Hepatocyte (in vitro differentiated cells): ENCODE results near the gene HTR4. TPM values are rescaled to one million over a fixed set of nuclear protein-coding genes. Genes with fewer than 3 reads are reported as not detected.

ENCODE experiments used
- DNase-seq: peaks from one replicate; pipeline ENCODE4 v3.0.0-alpha.2; 2016; ENCODE audit warnings: low spot score
- H2AFZ ChIP-seq: fragments of 200-600 bp; sonication (generic); 2 replicates; pipeline ENCODE4 v1.6.0; 2016; ENCODE audit warnings: antibody characterized with exemption, mild to moderate bottlenecking
- H3K27ac ChIP-seq: fragments of 200-600 bp; sonication (generic); 2 replicates; pipeline ENCODE4 v1.5.1; 2016; ENCODE audit warnings: mild to moderate bottlenecking
- H3K27me3 ChIP-seq: fragments of 200-600 bp; sonication (generic); 2 replicates; pipeline ENCODE4 v1.6.1; 2016
- H3K36me3 ChIP-seq: fragments of 200-600 bp; sonication (generic); replicated peaks from 2 replicates; pipeline ENCODE4 v1.5.1; 2016; ENCODE audit warnings: low read depth; ENCODE audit not compliant: insufficient read depth
- H3K4me1 ChIP-seq: fragments of 200-600 bp; sonication (generic); 2 replicates; pipeline ENCODE4 v1.5.1; 2016; ENCODE audit warnings: mild to moderate bottlenecking, moderate library complexity; ENCODE audit not compliant: insufficient read depth
- H3K4me2 ChIP-seq: fragments of 200-600 bp; sonication (generic); 2 replicates; pipeline ENCODE4 v1.6.0; 2016
- H3K4me3 ChIP-seq: fragments of 200-600 bp; sonication (generic); 2 replicates; pipeline ENCODE4 v1.5.1; 2016; ENCODE audit warnings: mild to moderate bottlenecking
- H3K79me2 ChIP-seq: fragments of 200-600 bp; sonication (generic); 2 replicates; pipeline ENCODE4 v1.6.0; 2017; ENCODE audit warnings: mild to moderate bottlenecking
- H3K9me2 ChIP-seq: fragments of 200-600 bp; sonication (generic); replicated peaks from 2 replicates; pipeline ENCODE4 v1.6.0; 2017; ENCODE audit warnings: mild to moderate bottlenecking; ENCODE audit not compliant: insufficient read depth
- H3K9me3 ChIP-seq: fragments of 200-600 bp; sonication (generic); 2 replicates; pipeline ENCODE4 v1.5.1; 2016; ENCODE audit warnings: low read depth, mild to moderate bottlenecking
- H4K20me1 ChIP-seq: fragments of 200-600 bp; sonication (generic); 2 replicates; pipeline ENCODE4 v1.6.0; 2016; ENCODE audit warnings: mild to moderate bottlenecking; ENCODE audit not compliant: insufficient read depth, poor library complexity, severe bottlenecking
- EZH2 ChIP-seq: fragments of 200-600 bp; sonication (generic); IDR thresholded peaks from 2 replicates; pipeline ENCODE4 v1.6.1; 2016; ENCODE audit warnings: antibody characterized with exemption, mild to moderate bottlenecking, borderline replicate concordance
- EZH2phosphoT487 ChIP-seq: fragments of 200-600 bp; sonication (generic); IDR thresholded peaks from one replicate; pipeline ENCODE4 v1.6.1; 2018; ENCODE audit warnings: antibody characterized with exemption, mild to moderate bottlenecking, low read depth, moderate library complexity; ENCODE audit not compliant: unreplicated experiment, severe bottlenecking
- WGBS: methylation state at CpG from one replicate; pipeline ENCODE4 v1.1.6; 2016; ENCODE audit warnings: low lambda C conversion rate; ENCODE audit errors: missing lambda C conversion rate; 5-methylcytosine and 5-hydroxymethylcytosine counted together
- polyA plus RNA-seq: library from polyadenylated mRNA; unstranded; fragments of >200 nt; fragmentation: Nextera tagmentation; extraction: Ambion mirVana; gene quantifications from 2 replicates; pipeline ENCODE4 v1.2.1, GENCODE V29; 2016
- total RNA-seq: library from RNA; depleted of rRNA; stranded (reverse); fragments of >200 nt; gene quantifications from 2 replicates; pipeline ENCODE4 v1.2.3, GENCODE V29; 2014
- TF ChIP-seq, protein P1 (sequence below): fragments of 200-600 bp; sonication (generic); IDR thresholded peaks from 2 replicates; pipeline ENCODE4 v1.5.1; 2016; ENCODE audit warnings: antibody characterized with exemption, mild to moderate bottlenecking; ENCODE audit not compliant: poor library complexity

HTR4 gene
- total and polyA plus RNA-seq, 2 experiments from 2014 or later = 0.29 to 2.3 TPM

DNA sequence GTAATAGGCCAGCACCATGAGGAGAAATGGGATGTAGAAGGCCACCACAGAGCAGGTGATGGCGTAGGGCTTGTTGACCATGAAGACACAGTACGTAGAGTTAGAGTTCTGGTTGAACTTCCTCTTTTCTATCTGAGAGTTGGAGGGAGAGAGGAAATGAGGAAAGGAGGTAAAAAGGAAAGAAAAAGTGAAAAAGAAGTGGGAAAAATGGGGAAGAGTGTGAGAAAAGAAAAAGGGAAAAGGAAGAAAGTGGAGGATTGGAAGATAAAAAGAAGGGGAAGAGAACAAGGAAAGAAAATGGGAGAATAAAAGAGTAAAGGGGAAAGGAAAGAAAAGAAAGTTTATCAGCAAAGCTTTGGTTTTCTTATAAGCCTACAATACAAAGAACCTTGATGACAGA is 144.4 kb downstream of the HTR4 start:
- no peaks in the 10 kb centered on the region for H3K9me2 ChIP-seq
- DNase-seq = no peak

DNA sequence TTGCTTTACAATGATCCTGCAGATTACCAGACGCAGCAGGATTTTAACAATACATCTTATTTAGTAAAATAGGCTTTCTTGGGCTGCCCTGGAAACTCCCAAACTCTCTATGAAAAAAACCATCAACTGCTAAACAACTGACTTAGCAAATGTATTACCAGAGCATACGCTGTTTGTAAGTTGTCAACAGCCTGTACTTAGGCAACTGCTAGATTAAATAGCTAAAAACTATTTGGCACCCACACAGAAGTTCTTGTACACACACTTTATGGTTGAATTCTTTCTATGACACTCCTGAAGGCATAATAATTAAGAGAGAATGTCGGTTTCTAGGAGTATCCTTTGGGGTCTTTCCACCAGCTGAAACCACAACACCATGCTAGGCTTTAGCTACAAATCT is 146.7 kb downstream of the HTR4 start:
- Histone ChIP-seq H3K9me2 (no peaks in the 10 kb centered on the region), H3K27me3 (no peaks in the 10 kb centered on the region), H2AFZ (no peak overlapping the region), H3K79me2 (no peaks in the 10 kb centered on the region), H3K36me3 (no peaks in the 10 kb centered on the region), H3K4me1 (no peaks in the 10 kb centered on the region), H3K4me2 (no peak overlapping the region), H3K9me3 (no peaks in the 10 kb centered on the region), H3K4me3 (no peak overlapping the region), H3K27ac (no peak overlapping the region), H4K20me1 (no peaks in the 10 kb centered on the region)
- TF ChIP-seq EZH2phosphoT487 = no peak
- TF ChIP-seq, protein P1, sequence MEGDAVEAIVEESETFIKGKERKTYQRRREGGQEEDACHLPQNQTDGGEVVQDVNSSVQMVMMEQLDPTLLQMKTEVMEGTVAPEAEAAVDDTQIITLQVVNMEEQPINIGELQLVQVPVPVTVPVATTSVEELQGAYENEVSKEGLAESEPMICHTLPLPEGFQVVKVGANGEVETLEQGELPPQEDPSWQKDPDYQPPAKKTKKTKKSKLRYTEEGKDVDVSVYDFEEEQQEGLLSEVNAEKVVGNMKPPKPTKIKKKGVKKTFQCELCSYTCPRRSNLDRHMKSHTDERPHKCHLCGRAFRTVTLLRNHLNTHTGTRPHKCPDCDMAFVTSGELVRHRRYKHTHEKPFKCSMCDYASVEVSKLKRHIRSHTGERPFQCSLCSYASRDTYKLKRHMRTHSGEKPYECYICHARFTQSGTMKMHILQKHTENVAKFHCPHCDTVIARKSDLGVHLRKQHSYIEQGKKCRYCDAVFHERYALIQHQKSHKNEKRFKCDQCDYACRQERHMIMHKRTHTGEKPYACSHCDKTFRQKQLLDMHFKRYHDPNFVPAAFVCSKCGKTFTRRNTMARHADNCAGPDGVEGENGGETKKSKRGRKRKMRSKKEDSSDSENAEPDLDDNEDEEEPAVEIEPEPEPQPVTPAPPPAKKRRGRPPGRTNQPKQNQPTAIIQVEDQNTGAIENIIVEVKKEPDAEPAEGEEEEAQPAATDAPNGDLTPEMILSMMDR = no peak
- no peak for TF ChIP-seq EZH2
- 91% methylated on average over 3 of the region's 3 CpGs for WGBS
- no peak for DNase-seq

More for the DNA sequence above, 144.4 kb downstream of the HTR4 start:
- Histone ChIP-seq H3K36me3 (no peaks in the 10 kb centered on the region), H3K4me3 (no peak overlapping the region), H3K4me2 (no peak overlapping the region), H3K4me1 (no peaks in the 10 kb centered on the region), H2AFZ (no peak overlapping the region), H3K27me3 (no peaks in the 10 kb centered on the region), H4K20me1 (no peaks in the 10 kb centered on the region), H3K27ac (no peak overlapping the region), H3K79me2 (no peaks in the 10 kb centered on the region), H3K9me3 (no peaks in the 10 kb centered on the region)
- 91% methylated on average over 2 of the region's 2 CpGs for WGBS
- TF ChIP-seq EZH2phosphoT487 (no peak), EZH2 (no peak)
- TF ChIP-seq, protein P1 = no peak

- no peak overlapping the region for H3K27ac ChIP-seq
- no peaks in the 10 kb centered on the region for H3K9me2 ChIP-seq
- H2AFZ ChIP-seq = no peak overlapping the region
- no peaks in the 10 kb centered on the region for H3K36me3 ChIP-seq
- no peak overlapping the region for H3K4me2 ChIP-seq
- 100% methylated on average over 1 of the region's 1 CpG for WGBS
- H3K9me3 ChIP-seq = no peaks in the 10 kb centered on the region
- H3K27me3 ChIP-seq = no peaks in the 10 kb centered on the region
- DNase-seq = no peak
- TF ChIP-seq, protein P1 = no peak
- TF ChIP-seq EZH2 = no peak
- no peak for TF ChIP-seq EZH2phosphoT487
- no peak overlapping the region for H3K4me3 ChIP-seq
- H3K79me2 ChIP-seq = no peaks in the 10 kb centered on the region
- H4K20me1 ChIP-seq = no peaks in the 10 kb centered on the region
- no peaks in the 10 kb centered on the region for H3K4me1 ChIP-seq
These were observed 154.9 kb downstream of the HTR4 start for GRCh38 chr5:148499452-148499851.

- 89% methylated on average over 1 of the region's 1 CpG for WGBS
These were observed 156.6 kb downstream of the HTR4 start for GRCh38 chr5:148497757-148498156.

More at GRCh38 chr5:148497757-148498156, 156.6 kb downstream of the HTR4 start:
- Histone ChIP-seq H3K4me1 (no peaks in the 10 kb centered on the region), H3K79me2 (no peaks in the 10 kb centered on the region), H3K27me3 (no peaks in the 10 kb centered on the region), H3K9me3 (no peaks in the 10 kb centered on the region), H3K4me2 (no peak overlapping the region), H3K9me2 (no peaks in the 10 kb centered on the region), H3K4me3 (no peak overlapping the region), H4K20me1 (no peaks in the 10 kb centered on the region), H3K36me3 (no peaks in the 10 kb centered on the region), H2AFZ (no peak overlapping the region), H3K27ac (no peak overlapping the region)
- DNase-seq = no peak
- no peak for TF ChIP-seq EZH2phosphoT487
- no peak for TF ChIP-seq EZH2
- TF ChIP-seq, protein P1 = no peak
